Ovary (tissue), 3 donors: Measurements from ENCODE around the gene RPUSD3.

ENCODE experiments used
- POLR2A ChIP-seq: fragments of 450-650 bp; IDR thresholded peaks from one replicate; pipeline ENCODE4 v1.6.1; 2017; ENCODE audit warnings: antibody characterized with exemption, mild to moderate bottlenecking, moderate library complexity
- TF ChIP-seq, protein P1 (sequence below), 3 donors: fragments of 450-650 bp in 2 of 3; fragments of 200-600 bp in 1 of 3; IDR thresholded peaks; one replicate each; pipeline versions ENCODE4 v1.5.1 to v1.8.0; 2016 to 2022; ENCODE audit warnings: antibody characterized with exemption in 3 of 3, mild to moderate bottlenecking in 1 of 3
- donor health status: DM: no; HTN: no; CAD: no.

DNA sequence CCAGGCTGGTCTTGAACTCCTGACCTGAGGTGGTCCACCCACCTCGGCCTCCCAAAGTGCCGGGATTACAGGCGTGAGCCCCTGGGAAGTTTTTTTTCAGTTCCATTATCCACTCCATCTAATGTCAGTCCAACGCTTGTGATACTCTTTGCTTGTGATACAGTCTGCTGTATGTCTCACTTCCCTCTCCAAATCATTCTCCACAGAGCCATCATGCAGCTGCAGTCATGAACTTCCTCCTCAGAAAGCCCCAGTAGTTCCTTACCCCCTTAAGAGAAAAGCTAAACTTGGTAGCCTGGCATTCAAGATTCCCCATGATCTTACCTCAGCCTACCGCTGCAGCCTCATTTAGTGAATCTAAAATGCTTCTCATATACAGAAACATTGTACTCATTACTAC lies 48.6 kb downstream of the RPUSD3 start:
- TF ChIP-seq, protein P1, sequence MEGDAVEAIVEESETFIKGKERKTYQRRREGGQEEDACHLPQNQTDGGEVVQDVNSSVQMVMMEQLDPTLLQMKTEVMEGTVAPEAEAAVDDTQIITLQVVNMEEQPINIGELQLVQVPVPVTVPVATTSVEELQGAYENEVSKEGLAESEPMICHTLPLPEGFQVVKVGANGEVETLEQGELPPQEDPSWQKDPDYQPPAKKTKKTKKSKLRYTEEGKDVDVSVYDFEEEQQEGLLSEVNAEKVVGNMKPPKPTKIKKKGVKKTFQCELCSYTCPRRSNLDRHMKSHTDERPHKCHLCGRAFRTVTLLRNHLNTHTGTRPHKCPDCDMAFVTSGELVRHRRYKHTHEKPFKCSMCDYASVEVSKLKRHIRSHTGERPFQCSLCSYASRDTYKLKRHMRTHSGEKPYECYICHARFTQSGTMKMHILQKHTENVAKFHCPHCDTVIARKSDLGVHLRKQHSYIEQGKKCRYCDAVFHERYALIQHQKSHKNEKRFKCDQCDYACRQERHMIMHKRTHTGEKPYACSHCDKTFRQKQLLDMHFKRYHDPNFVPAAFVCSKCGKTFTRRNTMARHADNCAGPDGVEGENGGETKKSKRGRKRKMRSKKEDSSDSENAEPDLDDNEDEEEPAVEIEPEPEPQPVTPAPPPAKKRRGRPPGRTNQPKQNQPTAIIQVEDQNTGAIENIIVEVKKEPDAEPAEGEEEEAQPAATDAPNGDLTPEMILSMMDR (IDR thresholded peaks at IDR 0.05), result no peak
- no peak for TF ChIP-seq POLR2A
